HUES6 (cell line): ENCODE measurements around the gene NOTCH1.
A peak's percentile ranks its signal among the peaks of the same experiment; 100 is the strongest.
"Not testable (repeated sequence)": the region's sequence is repeated elsewhere in the genome, so short reads cannot be mapped to it uniquely, and the experiment has no call there.

Experiments
- H3K27ac ChIP-seq: 2 replicates; pipeline ENCODE4 v1.7.0; 2013; ENCODE audit warnings: low read depth, mild to moderate bottlenecking, low read length, inconsistent platforms
- H3K27me3 ChIP-seq: 2 replicates; pipeline ENCODE4 v1.6.1; 2013; ENCODE audit warnings: low read length; ENCODE audit not compliant: control insufficient read depth, insufficient read depth
- H3K36me3 ChIP-seq: 2 replicates; pipeline ENCODE4 v1.6.1; 2013; ENCODE audit warnings: low read length; ENCODE audit not compliant: control insufficient read depth, insufficient read depth
- H3K4me1 ChIP-seq: 2 replicates; pipeline ENCODE4 v1.6.1; 2013; ENCODE audit warnings: low read length; ENCODE audit not compliant: control insufficient read depth, insufficient read depth
- H3K4me3 ChIP-seq: 2 replicates; pipeline ENCODE4 v1.5.1; 2013; ENCODE audit warnings: low read depth, low read length
- H3K9ac ChIP-seq: one replicate; pipeline ENCODE4 v1.6.1; 2013; ENCODE audit warnings: mild to moderate bottlenecking, low read length
- H3K9me3 ChIP-seq: 2 replicates; pipeline ENCODE4 v1.6.1; 2013; ENCODE audit warnings: low read depth, low read length; ENCODE audit not compliant: control insufficient read depth, insufficient read depth

Gene NOTCH1

GRCh38 chr9:136559371-136559770, 13.5 kb upstream of the NOTCH1 start:
- H3K4me3 ChIP-seq, H3K27ac ChIP-seq, H3K9ac ChIP-seq, H3K27me3 ChIP-seq, H3K36me3 ChIP-seq: not testable (repeated sequence)
- Histone ChIP-seq H3K4me1 (peaks cover 15% of the 10 kb centered on the region), H3K9me3 (peaks cover 28% of the 10 kb centered on the region)

- not testable (repeated sequence) for H3K27me3 ChIP-seq, H3K27ac ChIP-seq, H3K9ac ChIP-seq, H3K36me3 ChIP-seq, H3K4me3 ChIP-seq
- H3K4me1 ChIP-seq: peaks cover 10% of the 10 kb centered on the region; the same call in 1 of the 2 replicates
- H3K9me3 ChIP-seq: peaks cover 28% of the 10 kb centered on the region
These were observed 13.0 kb upstream of the NOTCH1 start for GRCh38 chr9:136558846-136559245.

- H3K9ac ChIP-seq: no peak overlapping the region
- no peak overlapping the region for H3K27ac ChIP-seq
- no peaks in the 10 kb centered on the region for H3K27me3 ChIP-seq
- peaks cover 28% of the 10 kb centered on the region for H3K9me3 ChIP-seq
- H3K36me3 ChIP-seq: no peaks in the 10 kb centered on the region
- peaks cover 8% of the 10 kb centered on the region; the same call in 1 of the 2 replicates for H3K4me1 ChIP-seq
- no peak overlapping the region for H3K4me3 ChIP-seq
These were observed 12.5 kb upstream of the NOTCH1 start for GRCh38 chr9:136558373-136558772.

- no peak overlapping the region for H3K4me3 ChIP-seq
- H3K9me3 ChIP-seq: peaks cover 28% of the 10 kb centered on the region
- no peaks in the 10 kb centered on the region for H3K36me3 ChIP-seq
- H3K9ac ChIP-seq: no peak overlapping the region
- H3K27me3 ChIP-seq: no peaks in the 10 kb centered on the region
- peaks cover 14% of the 10 kb centered on the region; the same call in 1 of the 2 replicates for H3K4me1 ChIP-seq
- no peak overlapping the region for H3K27ac ChIP-seq
These were observed 11.2 kb upstream of the NOTCH1 start for GRCh38 chr9:136557036-136557435.

GRCh38 chr9:136556166-136556565, 10.3 kb upstream of the NOTCH1 start:
- Histone ChIP-seq H3K27ac (no peak overlapping the region), H3K36me3 (no peaks in the 10 kb centered on the region), H3K27me3 (no peaks in the 10 kb centered on the region), H3K4me1 (peaks cover 20% of the 10 kb centered on the region; the same call in 1 of the 2 replicates), H3K4me3 (no peak overlapping the region), H3K9ac (no peak overlapping the region), H3K9me3 (peaks cover 24% of the 10 kb centered on the region)

GRCh38 chr9:136554870-136555269, 9.0 kb upstream of the NOTCH1 start:
- peaks cover 32% of the 10 kb centered on the region for H3K4me1 ChIP-seq

GRCh38 chr9:136553581-136553980, 7.7 kb upstream of the NOTCH1 start:
- no peaks in the 10 kb centered on the region for H3K36me3 ChIP-seq
- H3K27me3 ChIP-seq: no peaks in the 10 kb centered on the region
- H3K9me3 ChIP-seq: peaks cover 4% of the 10 kb centered on the region
- no peak overlapping the region for H3K4me3 ChIP-seq
- peaks cover 44% of the 10 kb centered on the region for H3K4me1 ChIP-seq
- H3K9ac ChIP-seq: no peak overlapping the region
- H3K27ac ChIP-seq: no peak overlapping the region

More at GRCh38 chr9:136554870-136555269, 9.0 kb upstream of the NOTCH1 start:
- Histone ChIP-seq H3K9ac (no peak overlapping the region), H3K27ac (no peak overlapping the region), H3K4me3 (no peak overlapping the region), H3K36me3 (no peaks in the 10 kb centered on the region), H3K27me3 (no peaks in the 10 kb centered on the region), H3K9me3 (peaks cover 16% of the 10 kb centered on the region)

GRCh38 chr9:136552117-136552703, 6.4 kb upstream of the NOTCH1 start:
- H3K27me3 ChIP-seq: no peaks in the 10 kb centered on the region
- no peak overlapping the region for H3K9ac ChIP-seq
- no peaks in the 10 kb centered on the region for H3K9me3 ChIP-seq
- H3K27ac ChIP-seq: no peak overlapping the region
- H3K4me1 ChIP-seq: peaks cover 58% of the 10 kb centered on the region
- no peak overlapping the region for H3K4me3 ChIP-seq
- no peaks in the 10 kb centered on the region for H3K36me3 ChIP-seq

GRCh38 chr9:136551401-136552116, 5.7 kb upstream of the NOTCH1 start:
- Histone ChIP-seq H3K4me3 (no peak overlapping the region), H3K36me3 (no peaks in the 10 kb centered on the region)

GRCh38 chr9:136550439-136551289, 4.8 kb upstream of the NOTCH1 start:
- Histone ChIP-seq H3K36me3 (no peaks in the 10 kb centered on the region), H3K27me3 (no peaks in the 10 kb centered on the region), H3K9me3 (no peaks in the 10 kb centered on the region), H3K4me3 (no peak overlapping the region), H3K27ac (peak overlapping the region; percentile 64), H3K9ac (peak overlapping the region; percentile 54), H3K4me1 (peaks cover 66% of the 10 kb centered on the region)

More at GRCh38 chr9:136551401-136552116, 5.7 kb upstream of the NOTCH1 start:
- Histone ChIP-seq H3K27me3 (no peaks in the 10 kb centered on the region), H3K9me3 (no peaks in the 10 kb centered on the region), H3K9ac (no peak overlapping the region), H3K27ac (no peak overlapping the region; the same call in 1 of the 2 replicates), H3K4me1 (peaks cover 64% of the 10 kb centered on the region)
